Measurements from ENCODE around the gene FNDC8.
"Not testable (repeated sequence)": the region's sequence is repeated elsewhere in the genome, so short reads cannot be mapped to it uniquely, and the experiment has no call there.

The FNDC8 gene

DNA sequence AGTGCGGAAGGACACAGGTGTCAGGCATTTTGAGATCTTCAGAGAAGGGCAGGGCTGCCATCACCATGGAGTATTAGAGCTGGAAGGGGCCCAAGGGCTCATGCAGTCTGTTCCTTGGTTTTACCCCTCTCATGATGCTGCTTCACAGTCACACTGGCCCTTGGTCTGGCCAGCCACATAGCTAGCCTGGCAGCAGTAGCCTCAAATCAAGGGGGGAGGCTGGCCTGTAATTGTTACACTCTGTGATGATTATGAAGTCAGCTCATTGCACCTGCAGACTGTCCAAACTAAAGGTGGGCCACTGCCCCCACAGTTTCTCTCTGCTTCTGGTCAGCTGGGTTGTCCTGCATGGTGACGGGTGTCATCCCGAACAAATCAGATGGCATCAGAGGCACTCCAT, at the start of gene FNDC8:
FNDC8 (plus strand) TSS at position 301 of the 400 bp plus-strand sequence; CDS start at position 380, 79 bp downstream.
- DNase-seq, result no peak

DNA sequence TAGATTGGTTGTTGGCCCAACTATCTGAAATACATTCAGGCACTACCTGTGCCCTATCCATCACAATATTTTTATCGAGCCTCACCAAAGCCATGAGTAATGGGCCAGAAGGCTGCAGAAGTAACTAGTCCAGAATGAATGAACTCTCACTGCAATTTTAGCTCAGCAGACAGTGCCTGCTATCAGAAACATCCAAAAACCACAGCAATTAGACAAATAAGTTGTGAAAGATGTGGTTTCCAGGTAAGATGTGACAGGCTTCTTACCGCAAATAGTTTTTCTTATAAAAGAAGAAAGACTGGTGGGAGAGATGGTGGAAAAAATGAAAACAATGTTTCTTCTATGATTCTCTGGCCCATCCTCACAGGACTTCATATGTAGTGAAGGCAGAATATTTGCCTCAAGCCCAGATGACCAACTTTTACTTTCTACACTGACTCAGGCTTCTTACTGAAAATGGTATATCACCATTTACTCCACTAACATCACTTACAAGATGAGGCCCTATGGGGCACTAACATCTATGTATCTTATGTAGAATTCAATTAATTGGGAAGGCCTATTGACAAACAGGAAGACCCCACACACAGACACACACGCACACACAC, 48.1 kb upstream of the FNDC8 start:
- DNase-seq, result no peak

DNA sequence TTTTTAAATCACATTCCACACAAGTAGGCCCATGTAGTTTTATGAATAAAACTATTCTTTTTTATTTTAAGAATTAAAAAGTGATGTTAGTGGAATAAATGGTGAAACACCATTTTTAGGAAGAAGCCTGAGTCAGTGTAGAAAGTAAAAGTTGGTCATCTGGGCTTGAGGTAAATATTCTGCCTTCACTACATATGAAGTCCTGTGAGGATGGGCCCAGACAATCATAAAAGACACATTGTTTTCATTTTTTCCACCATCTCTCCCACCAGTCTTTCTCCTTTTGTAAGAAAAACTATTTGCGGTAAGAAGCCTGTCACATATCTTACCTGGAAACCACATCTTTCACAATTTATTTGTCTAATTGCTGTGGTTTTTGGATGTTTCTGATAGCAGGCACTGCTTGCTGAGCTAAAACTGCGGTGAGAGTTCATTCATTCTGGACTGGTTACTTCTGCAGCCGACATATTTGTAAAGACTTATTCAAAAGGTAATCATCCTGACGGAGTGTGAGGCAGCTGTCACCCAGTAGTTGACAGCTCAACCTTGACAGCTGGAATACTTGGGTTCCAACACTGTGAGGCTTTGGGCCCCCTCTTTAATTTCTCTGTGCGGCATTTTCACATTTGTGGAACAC, 47.3 kb upstream of the FNDC8 start:
- no peak for DNase-seq

DNA sequence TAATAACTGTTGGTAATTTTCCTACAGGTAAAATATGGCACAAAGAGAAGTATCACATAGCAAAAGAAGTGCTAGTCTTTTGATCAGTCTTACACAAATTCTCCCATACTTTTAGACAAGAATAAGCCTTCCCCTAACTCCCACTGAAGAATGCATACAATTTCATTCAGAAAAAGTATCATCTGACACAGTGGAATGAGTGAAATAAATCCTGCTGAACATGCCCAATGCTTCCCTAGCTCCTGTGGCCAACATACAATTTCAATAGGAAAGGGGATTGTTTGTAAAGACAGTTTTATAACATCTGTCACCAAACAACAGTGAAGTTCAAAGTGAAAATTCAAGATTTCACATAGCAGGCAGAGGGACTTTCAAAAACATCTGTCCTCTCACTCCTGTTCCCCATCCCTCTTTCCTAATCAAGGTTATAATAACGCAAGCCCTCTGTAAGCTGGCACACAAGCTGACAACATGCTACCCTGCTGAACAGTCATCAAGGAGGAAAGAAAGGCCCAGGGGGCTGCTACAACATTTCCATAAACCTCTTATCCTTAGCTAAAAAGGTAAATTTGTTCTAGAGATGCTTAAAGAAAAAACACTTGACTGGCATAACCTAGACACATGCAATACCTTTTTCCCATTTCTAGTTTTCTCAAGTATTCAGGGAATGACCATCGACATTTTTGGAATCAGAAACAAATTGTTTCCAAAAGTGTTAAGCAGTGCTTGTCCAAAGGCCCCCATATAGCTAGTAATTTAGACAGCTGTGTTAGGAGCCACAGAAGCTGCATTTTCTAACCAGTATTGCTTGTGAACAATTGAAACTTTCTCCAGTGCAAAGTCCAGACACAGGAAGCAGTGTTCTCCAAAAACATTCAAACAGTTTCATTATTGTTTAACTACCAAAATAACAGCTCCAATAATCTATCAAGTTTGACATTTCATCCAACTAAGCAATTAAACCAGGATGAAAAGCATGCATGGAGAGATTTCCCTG, 46.4 kb upstream of the FNDC8 start:
- DNase-seq, result no peak

DNA sequence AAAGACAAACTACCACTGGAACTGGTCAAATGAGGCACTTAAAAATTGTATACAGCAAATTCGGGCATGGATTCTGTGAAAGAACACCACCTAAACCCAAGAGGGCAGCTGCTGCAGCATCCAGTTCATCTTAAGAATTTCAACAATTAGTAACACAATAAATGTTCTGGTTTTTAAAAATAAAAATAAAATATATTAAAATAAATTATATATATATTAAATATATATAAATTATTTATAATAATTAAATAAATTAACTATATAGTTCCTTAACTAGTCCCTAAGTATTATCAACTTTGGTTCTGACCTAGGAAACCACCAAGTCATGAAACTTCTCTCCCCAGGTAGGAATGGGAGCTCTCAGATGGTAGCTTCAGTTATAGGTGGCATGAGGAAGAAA, 44.5 kb upstream of the FNDC8 start:
- DNase-seq, result no peak

DNA sequence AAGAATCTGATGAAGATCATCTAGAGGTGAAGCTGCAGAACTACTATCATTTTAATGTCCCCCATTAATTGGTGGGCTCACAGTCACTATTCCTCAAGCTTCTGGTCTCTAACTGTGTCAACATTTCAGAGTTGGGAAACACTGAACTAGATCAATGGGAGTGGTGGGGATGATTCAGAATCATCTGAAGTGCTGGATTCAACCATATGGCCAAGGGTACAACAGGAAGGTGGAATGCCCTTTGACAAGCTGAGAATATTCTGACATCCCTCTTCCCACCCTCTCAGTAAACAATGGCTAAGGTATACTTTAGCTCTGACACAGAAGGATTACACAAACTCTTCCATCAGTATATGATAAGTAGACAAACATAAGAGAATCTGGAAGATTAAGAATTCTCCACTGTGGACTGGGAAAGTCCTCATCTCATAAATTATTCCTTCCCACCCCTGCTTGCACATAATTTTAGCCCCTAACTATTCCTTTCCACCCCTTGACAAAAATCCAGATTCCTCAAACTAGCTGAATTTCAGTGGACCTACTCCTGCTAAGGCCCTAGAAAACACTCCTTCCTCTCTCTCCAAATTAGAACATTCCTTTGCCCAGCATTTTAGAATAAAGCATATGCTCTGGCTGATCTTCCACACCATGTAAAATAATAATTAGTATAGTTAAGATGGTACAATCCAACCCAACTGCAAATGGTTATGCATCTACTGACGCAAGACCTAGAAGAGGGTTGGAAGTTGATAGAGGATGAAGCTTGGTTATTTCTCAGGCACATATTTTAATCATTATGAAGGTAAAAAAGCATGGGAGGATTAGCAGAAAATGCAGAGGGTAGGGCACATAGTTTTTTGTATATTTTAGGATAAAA, 41.6 kb upstream of the FNDC8 start:
- peak; percentile 17 for DNase-seq

- no peak for DNase-seq
Measured at GRCh38 chr17:35080536-35080935, 40.9 kb upstream of the FNDC8 start.

GRCh38 chr17:35081638-35082037, 39.8 kb upstream of the FNDC8 start:
- DNase-seq, result no peak

- peak; percentile 72 for DNase-seq
Measured at GRCh38 chr17:35082073-35082657, 39.2 kb upstream of the FNDC8 start.

- DNase-seq, result no peak
Measured at GRCh38 chr17:35083071-35083470, 38.3 kb upstream of the FNDC8 start.

DNA sequence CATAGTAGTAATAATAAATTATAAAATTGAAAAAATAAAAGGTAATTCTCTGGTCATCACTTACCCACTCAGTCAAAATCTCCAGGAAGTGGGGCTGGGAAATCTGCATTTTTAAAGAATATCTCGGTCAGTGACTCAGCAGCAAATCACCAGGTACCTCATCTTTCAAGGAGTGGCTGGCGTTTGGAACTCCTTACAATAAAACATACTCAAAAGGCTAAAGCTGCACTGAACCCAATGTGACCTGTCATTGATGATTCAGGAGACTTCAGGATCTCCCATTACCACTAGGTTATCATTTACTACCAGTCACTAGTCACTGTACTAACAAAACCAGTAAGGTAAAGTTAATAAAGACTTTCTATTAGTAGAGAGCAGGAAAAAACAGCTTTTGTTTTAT, 36.4 kb upstream of the FNDC8 start:
- DNase-seq, result peak; percentile 81

DNA sequence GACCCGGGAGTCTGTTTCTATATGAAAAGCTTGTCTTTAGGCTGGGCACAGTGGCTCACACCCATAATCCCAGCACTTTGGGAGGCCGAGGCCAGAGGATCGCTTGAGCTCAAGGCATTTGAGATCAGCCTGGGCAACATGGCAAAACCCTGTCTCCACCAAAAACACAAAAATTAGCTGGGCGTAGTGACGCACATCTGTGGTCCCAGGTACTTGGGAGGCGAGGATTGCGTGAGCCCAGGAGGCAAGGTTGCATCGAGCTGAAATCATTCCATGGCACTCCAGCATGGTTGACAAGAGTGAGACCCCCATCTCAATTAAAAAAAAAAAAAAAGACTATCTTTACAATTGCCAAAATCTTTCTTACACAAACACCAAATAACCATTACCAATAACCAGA, 35.3 kb upstream of the FNDC8 start:
- no peak for DNase-seq

DNA sequence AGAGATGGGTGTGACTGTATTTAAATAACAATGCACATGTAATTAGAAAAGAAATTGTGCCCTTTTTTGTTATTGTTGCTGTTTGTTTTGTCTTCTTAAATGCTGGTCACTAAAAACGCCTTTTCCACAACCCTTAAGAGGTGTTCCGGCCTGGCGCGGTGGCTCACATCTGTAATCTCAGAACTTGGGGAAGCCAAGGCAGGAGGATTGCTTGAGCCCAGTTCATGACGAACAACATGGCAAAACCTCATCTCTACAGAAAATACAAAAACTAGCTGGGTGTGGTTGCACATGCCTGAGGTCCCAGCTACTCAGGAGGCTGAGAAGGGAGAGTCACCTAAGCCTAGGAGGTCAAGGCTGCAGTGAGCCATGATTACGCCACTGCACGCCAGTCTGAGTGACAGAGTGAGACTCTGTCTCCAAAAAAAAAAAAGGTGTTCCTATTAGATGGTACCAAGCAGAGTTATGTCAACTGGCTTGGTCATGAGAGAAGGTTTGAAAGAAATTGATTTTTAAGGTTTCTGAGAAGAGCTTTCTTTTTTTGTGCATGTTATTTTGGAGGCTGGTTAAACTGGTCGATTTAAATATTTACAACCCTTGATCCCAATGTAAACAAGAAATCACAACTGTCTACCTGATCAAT, 34.4 kb upstream of the FNDC8 start:
- no peak for DNase-seq

GRCh38 chr17:35087731-35088355, 33.6 kb upstream of the FNDC8 start:
- DNase-seq, result no peak

DNA sequence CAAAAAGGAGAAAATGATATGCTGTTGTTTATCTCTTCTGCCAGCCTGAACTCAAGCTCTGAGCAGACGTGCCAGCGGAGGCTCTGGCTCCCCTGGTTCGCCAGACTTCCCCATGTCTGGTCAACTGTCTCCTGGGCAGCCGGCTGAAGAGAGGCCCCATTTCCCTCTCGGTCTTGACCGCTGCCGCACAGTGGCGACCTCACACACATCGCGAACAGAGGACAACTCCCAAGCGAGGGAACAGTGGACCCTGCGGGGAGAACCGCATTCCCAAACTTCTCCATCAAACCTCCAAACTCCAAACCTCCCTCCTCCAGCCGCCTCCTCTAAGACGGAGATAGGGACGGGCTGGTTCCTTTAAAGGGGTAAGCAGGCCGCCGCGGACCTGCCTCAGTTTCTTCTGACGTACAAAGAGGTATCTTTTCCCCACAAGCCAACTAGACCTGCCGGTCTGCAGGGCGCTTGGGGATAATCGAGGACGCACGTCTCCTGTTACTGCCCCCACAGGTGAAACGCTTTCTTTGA, 33.0 kb upstream of the FNDC8 start:
- DNase-seq, result peak; percentile 25

DNA sequence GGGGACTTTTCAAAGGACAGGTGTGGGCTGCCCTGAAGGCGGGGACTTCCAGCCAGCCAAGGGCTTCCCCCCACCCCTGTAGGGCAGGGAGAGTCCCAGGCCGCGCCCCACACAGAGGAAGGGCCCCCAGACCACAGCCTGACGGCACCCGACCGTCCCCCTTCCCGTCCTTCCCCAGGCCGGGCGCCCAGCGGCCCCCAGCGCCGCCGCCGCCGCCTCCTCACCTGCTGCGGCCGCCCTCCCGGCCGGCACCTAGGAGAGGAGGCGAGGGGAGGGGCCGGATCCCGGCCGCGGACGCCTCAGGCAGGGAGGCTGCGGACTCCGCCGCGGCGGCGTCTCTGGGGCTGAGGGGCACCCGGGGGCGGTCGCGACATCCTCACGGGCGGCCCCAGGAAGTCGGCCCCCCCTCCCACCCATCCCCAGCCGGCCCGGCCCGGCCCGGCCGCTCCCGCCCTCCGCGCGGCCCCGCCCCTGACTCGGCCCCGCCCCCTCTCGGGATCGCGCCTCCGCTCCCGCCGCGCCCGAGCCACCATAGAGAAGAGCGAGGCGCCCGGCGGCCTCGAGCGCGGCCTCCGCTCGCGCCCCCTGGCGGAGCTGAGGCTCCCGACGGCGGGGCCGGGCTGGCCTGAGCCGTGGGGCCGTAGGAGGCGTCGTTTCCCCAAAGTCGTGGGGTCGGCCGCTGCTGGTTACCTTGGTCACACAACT, 32.4 kb upstream of the FNDC8 start:
- peak; percentile 78 for DNase-seq

DNA sequence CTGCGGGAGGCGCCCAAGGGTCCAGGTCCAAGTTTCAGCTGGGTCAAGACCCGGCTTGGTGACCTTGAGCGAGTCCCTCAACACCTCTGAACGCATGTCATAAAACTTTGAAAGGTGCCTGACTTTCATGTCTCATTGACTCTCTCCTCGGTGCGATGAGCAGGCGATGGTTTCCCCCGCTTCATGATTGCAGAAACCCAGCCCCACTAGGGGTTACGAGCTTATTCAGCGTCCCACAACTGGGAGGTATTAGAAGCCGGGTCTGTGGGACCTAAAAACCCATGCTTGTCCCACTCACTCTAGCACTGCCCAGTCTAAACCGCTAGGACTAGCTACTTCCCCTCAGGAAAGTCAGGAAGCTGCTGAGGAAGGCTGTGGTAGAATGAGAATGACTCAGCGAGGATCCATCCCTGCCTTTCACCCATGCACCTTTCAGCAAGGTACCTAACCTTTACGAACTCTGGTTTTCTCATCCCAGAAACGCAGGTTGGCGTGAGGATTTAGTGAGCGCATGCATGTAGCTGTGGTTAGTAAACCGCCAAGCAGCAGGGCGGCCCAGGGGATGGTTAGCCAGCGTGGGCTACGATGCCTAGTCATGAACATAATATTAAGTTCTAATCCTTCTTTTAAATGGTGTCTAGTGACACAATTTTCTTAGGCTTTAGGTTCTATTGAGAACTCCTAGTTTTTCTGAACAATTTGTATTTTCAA, 31.7 kb upstream of the FNDC8 start:
- DNase-seq, result peak; percentile 63

- not testable (repeated sequence) for DNase-seq
Measured at GRCh38 chr17:35090707-35091106, 30.7 kb upstream of the FNDC8 start.

DNA sequence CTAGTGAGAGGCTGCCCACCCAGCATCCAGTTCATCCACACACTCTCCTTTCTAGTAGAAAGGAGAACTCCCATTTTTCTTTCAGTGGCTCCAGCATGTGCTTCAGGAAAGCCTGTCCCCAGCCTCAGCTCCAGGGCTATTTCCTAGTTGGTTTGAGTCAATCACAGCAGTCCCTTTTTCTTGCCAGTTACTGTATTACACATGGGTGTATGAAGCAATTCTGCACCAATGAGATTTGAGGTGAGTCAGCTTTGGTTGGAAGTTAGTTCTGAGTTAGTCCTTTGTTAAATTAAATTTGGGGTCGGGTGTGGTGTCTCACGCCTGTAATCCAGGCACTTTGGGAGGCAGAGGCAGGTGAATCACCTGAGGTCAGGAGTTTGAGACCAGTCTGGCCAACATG, 26.5 kb upstream of the FNDC8 start:
- peak; percentile 67 for DNase-seq

DNA sequence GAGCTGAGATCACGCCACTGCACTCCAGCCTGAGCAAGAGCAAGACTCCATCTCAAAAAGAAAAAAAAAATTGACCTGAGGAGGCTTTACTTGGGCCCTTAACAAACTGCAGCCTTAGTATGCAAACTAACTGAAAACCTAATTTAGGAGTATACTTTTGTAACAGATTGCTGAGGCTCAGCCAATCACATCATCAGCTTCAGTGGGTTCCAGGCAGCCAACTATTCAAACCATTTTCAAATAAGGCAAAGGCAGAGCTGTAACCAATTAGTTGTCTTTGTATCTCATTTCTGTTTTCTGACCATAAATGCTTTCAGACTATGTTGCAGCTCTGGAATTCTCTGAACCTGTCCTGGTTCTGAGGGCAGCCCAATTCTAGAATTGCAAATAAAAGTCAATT, 25.7 kb upstream of the FNDC8 start:
- no peak for DNase-seq

Data from NCI-H226 (cell line).